PC-9 (cell line): ENCODE measurements around the gene ABHD4.

Experiments
- EZH2 ChIP-seq: fragments of 200-600 bp; sonication (generic); IDR thresholded peaks from 2 replicates; pipeline ENCODE4 v1.8.0; 2017; ENCODE audit warnings: antibody characterized with exemption, low read depth
- TF ChIP-seq, protein P1 (sequence below): fragments of 200-600 bp; sonication (generic); conservative IDR thresholded peaks from 2 replicates; pipeline ENCODE4 v1.6.1; 2017; ENCODE audit warnings: mixed run types, antibody characterized with exemption, mild to moderate bottlenecking, moderate library complexity

DNA sequence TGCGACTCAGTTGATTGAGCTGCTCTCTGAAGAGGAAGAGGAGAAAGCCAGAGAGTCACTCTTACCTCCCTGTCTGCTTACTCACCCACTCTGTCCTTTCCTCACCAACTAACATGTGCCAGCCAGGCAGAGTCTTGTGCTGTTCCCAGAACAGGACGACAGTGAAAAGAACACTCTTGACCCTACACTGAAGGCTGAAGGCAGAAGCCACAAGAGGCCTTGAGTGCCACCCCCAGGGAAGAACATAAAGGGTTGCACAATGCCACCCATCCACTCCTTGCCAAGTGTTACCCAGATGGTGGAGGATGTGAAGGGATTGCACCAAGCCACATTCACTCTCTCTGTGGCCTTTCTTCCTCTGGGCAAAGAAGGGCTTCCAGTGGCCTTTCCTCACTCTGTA lies 12.8 kb downstream of the ABHD4 start:
- TF ChIP-seq EZH2: no peak
- TF ChIP-seq, protein P1, sequence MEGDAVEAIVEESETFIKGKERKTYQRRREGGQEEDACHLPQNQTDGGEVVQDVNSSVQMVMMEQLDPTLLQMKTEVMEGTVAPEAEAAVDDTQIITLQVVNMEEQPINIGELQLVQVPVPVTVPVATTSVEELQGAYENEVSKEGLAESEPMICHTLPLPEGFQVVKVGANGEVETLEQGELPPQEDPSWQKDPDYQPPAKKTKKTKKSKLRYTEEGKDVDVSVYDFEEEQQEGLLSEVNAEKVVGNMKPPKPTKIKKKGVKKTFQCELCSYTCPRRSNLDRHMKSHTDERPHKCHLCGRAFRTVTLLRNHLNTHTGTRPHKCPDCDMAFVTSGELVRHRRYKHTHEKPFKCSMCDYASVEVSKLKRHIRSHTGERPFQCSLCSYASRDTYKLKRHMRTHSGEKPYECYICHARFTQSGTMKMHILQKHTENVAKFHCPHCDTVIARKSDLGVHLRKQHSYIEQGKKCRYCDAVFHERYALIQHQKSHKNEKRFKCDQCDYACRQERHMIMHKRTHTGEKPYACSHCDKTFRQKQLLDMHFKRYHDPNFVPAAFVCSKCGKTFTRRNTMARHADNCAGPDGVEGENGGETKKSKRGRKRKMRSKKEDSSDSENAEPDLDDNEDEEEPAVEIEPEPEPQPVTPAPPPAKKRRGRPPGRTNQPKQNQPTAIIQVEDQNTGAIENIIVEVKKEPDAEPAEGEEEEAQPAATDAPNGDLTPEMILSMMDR: no peak
